OCI-LY7 (cell line): ENCODE data around the gene TGM2.

ENCODE experiments used
- CTCF ChIP-seq: fragments of 200-600 bp; sonication (generic); conservative IDR thresholded peaks from 2 replicates; pipeline ENCODE4 v1.5.1; 2014; ENCODE audit warnings: mild to moderate bottlenecking, antibody characterized with exemption, low read length, moderate library complexity, mixed read lengths
- EZH2phosphoT487 ChIP-seq: fragments of 200-600 bp; sonication (generic); IDR thresholded peaks from 2 replicates; pipeline ENCODE4 v1.6.1; 2018; ENCODE audit warnings: low read depth, borderline replicate concordance, mild to moderate bottlenecking, mixed run types, antibody characterized with exemption, low read length, moderate library complexity, mixed read lengths

- TF ChIP-seq CTCF = no peak
- TF ChIP-seq EZH2phosphoT487 = no peak
Observed at GRCh38 chr20:38202982-38203293, 37.9 kb upstream of the TGM2 start.
